ENCODE data around the gene NT5DC1. TPM values are rescaled to one million over a fixed set of nuclear protein-coding genes. Genes with fewer than 3 reads are reported as not detected.
"Not testable (repeated sequence)": the region's sequence is repeated elsewhere in the genome, so short reads cannot be mapped to it uniquely, and the experiment has no call there.

NT5DC1 gene
- total RNA-seq, 4 donors from 2014 or later: 7.0 to 15.4 (median 12.0) TPM

DNA sequence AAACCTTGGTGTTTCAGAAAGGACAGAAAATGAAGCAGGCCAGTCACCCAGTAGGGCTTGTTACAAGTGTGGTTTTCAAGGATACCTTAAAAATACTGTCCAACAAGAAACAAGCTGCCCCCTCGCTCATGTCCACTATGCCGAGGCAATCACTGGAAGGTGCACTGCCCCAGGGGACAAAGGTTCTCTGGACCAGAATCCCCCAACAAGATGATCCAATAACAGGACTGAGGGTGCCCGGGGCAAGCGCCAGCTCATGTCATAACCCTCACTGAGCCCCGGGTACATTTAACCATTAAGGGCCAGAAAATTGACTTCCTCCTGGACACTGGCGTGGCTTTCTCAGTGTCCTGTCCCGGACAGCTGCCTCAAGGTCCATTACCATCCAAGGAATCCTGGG is 6.6 kb upstream of the NT5DC1 start:
- H3K4me3 ChIP-seq: no peak overlapping the region
- DNase-seq (no peak), ATAC-seq (no peak)
- intact Hi-C loops (cut with DNase I; ENCODE audit: low total_unique reads) (no loop called here), in situ Hi-C loops (cut with MboI; ENCODE audit: low sequenced_read_pairs in 4 of 4) (no loop called here)
- no peaks in the 10 kb centered on the region for H3K9me3 ChIP-seq
- no peak overlapping the region for H3K27ac ChIP-seq
- no peaks in the 10 kb centered on the region for H3K4me1 ChIP-seq
- TF ChIP-seq POLR2A (IDR thresholded peaks at IDR 0.05) (no peak), CTCF (IDR thresholded peaks at IDR 0.05 in 4 of 5, conservative IDR thresholded peaks at IDR 0.05 in 1 of 5) (no peak)
- H3K27me3 ChIP-seq: no peaks in the 10 kb centered on the region
- H3K36me3 ChIP-seq: no peaks in the 10 kb centered on the region

GRCh38 chr6:116096048-116096759 is 4.4 kb upstream of the NT5DC1 start:
- ATAC-seq; DNase-seq; H3K27me3 ChIP-seq; H3K27ac ChIP-seq; H3K36me3 ChIP-seq; H3K4me3 ChIP-seq; H3K4me1 ChIP-seq; intact Hi-C loops (cut with DNase I; ENCODE audit: low total_unique reads); H3K9me3 ChIP-seq: not testable (repeated sequence)
- in situ Hi-C loops (cut with MboI; ENCODE audit: low sequenced_read_pairs in 4 of 4): loop anchor here (5.0 kb wide), 1 partner anchor 84 kb away; no protein-coding TSS in a partner anchor

GRCh38 chr6:116096979-116097816 is 3.5 kb upstream of the NT5DC1 start:
- Histone ChIP-seq H3K4me3 (no peak overlapping the region), H3K27ac (no peak overlapping the region), H3K36me3 (no peaks in the 10 kb centered on the region), H3K9me3 (no peaks in the 10 kb centered on the region), H3K27me3 (no peaks in the 10 kb centered on the region), H3K4me1 (peaks cover 17% of the 10 kb centered on the region in 2 donors)
- no peak for TF ChIP-seq POLR2A (IDR thresholded peaks at IDR 0.05)
- peak in 4 of 5 experiments; percentile 26 to 65 (median 41) for TF ChIP-seq CTCF (IDR thresholded peaks at IDR 0.05 in 4 of 5, conservative IDR thresholded peaks at IDR 0.05 in 1 of 5)
- intact Hi-C loops (cut with DNase I; ENCODE audit: low total_unique reads) (no loop called here), in situ Hi-C loops (cut with MboI; ENCODE audit: low sequenced_read_pairs in 4 of 4) (loop anchor here (5.0 kb wide), 1 partner anchor 85 kb away; no protein-coding TSS in a partner anchor)
- ATAC-seq: no peak
- no peak for DNase-seq

DNA sequence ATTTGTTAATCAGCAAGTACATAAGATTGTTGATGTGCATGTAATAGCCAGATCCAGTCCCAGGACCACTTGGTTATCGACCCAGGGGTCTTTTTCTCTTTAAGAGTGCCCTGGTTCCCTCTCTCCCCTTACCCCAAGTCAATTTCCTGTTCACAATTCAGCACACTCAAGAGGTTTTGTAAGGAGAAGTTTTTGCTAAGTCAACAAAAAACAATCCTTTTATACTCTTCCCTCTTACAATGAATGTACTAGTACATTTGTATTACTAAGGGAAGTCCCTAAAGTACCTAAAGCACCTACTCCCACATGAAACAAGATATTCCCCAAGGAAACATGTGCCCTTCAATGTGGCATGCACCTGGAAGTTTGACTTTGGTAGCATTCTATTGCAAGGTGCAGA is 1.6 kb upstream of the NT5DC1 start:
- in situ Hi-C loops (cut with MboI; ENCODE audit: low sequenced_read_pairs in 4 of 4) (loop anchor here (5.0 kb wide), 1 partner anchor 87 kb away; no protein-coding TSS in a partner anchor), intact Hi-C loops (cut with DNase I; ENCODE audit: low total_unique reads) (no loop called here)
- Histone ChIP-seq H3K4me3 (no peak overlapping the region), H3K27me3 (no peaks in the 10 kb centered on the region), H3K36me3 (no peaks in the 10 kb centered on the region), H3K4me1 (peaks cover 28 to 35% of the 10 kb centered on the region in 2 donors), H3K9me3 (no peaks in the 10 kb centered on the region), H3K27ac (peak overlapping the region in 1 of 4 donors; percentile 0)
- DNase-seq: no peak
- ATAC-seq: no peak
- TF ChIP-seq POLR2A (IDR thresholded peaks at IDR 0.05): no peak
- no peak for TF ChIP-seq CTCF (IDR thresholded peaks at IDR 0.05 in 4 of 5, conservative IDR thresholded peaks at IDR 0.05 in 1 of 5)

DNA sequence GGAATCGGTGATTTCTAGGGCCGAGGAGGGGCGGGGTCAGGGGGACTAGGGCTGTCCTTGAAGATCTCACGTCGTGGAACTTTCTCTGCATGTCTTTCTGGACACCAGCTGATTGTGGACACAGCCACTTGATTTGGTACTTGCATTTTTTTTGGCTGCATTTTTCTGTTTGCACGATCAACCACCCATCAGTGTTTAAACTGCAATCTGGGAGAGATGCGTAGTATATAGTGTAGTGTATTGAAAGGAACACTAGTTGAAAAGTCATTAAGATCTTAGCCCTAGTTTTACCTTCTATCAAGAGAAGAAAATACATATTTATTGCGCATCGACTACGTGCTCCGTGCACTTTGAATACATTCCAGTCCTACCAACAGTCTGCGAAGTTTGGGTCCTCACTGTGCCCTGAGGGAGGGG is 657 bp downstream of the NT5DC1 start:
- DNase-seq (no peak), ATAC-seq (no peak)
- H3K9me3 ChIP-seq: no peaks in the 10 kb centered on the region
- H3K4me3 ChIP-seq: peak overlapping the region; percentile 60 to 85 (median 72)
- H3K4me1 ChIP-seq: peaks cover 46 to 53% of the 10 kb centered on the region in 2 donors
- intact Hi-C loops (cut with DNase I; ENCODE audit: low total_unique reads): loop anchor here (1.0 to 5.0 kb wide), 2 partner anchors 44 to 90 kb away; no protein-coding TSS in a partner anchor
- H3K27ac ChIP-seq: peak overlapping the region; percentile 86 to 96 (median 90)
- TF ChIP-seq CTCF (IDR thresholded peaks at IDR 0.05 in 4 of 5, conservative IDR thresholded peaks at IDR 0.05 in 1 of 5): no peak
- no peak for TF ChIP-seq POLR2A (IDR thresholded peaks at IDR 0.05)
- no peaks in the 10 kb centered on the region for H3K27me3 ChIP-seq
- H3K36me3 ChIP-seq: no peaks in the 10 kb centered on the region
- in situ Hi-C loops (cut with MboI; ENCODE audit: low sequenced_read_pairs in 4 of 4): no loop called here
